ENCODE results near the gene RAB31. TPM values are rescaled to one million over a fixed set of nuclear protein-coding genes. Genes with fewer than 3 reads are reported as not detected.

The RAB31 gene
- total and polyA plus RNA-seq, 2 of the 13 experiments (the other 11 are each of a cell fraction or from before 2014, with no cell fraction given), result 1.1 to 1.7 TPM

DNA sequence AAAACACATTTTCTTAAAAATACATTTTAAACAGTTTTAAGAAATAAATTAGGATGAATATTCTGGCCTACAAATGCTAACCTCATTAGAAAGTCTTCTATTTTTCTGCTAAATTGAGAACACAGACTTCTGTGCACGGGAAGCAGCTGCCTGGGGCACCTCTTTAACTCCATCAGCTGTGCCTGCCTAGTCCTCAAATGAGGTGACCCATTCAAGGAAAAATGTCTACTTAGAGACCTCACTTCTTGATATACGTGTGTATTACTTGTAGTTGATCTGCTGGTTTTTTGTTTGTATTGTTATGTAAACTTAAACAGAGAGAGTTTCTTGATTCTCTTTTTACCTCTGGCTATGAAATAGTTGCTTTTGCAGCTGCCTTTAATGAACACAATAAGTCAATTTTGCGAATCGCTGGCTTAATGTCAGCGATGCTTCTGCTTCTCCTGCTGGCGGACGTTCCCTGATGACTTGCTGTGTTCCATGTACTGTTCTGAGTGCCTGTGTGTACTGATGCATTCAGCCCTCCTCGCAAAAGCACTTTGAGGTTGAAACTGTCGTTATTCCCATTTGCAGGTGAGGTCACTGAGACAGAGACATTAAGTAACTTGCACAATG lies 88.9 kb downstream of the RAB31 start (continued):
- TF ChIP-seq ZFP90 (CRISPR knock-in tag; IDR thresholded peaks at IDR 0.05; ENCODE audit: borderline replicate concordance) (no peak), NFIC (IDR thresholded peaks at IDR 0.05; ENCODE audit: low read length) (no peak), TBX2 (CRISPR knock-in tag; IDR thresholded peaks at IDR 0.05; ENCODE audit: borderline replicate concordance) (no peak), AGO2 (optimal IDR thresholded peaks at IDR 0.05; ENCODE audit: low read depth, low read length) (no peak), ZNF572 (CRISPR knock-in tag; IDR thresholded peaks at IDR 0.05) (no peak), ZNF20 (CRISPR knock-in tag; IDR thresholded peaks at IDR 0.05) (no peak), SMYD3 (CRISPR knock-in tag; IDR thresholded peaks at IDR 0.05) (no peak), AFF4 (CRISPR knock-in tag; IDR thresholded peaks at IDR 0.05) (no peak), ZNF331 (CRISPR knock-in tag; IDR thresholded peaks at IDR 0.05) (no peak)
- TF ChIP-seq, protein P1, sequence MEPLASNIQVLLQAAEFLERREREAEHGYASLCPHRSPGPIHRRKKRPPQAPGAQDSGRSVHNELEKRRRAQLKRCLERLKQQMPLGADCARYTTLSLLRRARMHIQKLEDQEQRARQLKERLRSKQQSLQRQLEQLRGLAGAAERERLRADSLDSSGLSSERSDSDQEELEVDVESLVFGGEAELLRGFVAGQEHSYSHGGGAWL (CRISPR knock-in tag; IDR thresholded peaks at IDR 0.05), result no peak
